ENCODE measurements around the gene ZNF385D. TPM values are rescaled to one million over a fixed set of nuclear protein-coding genes. Genes with fewer than 3 reads are reported as not detected.

Gene ZNF385D
- total and polyA plus RNA-seq, 4 donors = 0.08 to 0.50 (median 0.09) TPM

- no peak for DNase-seq (ENCODE audit: low spot score)
- no peaks in the 10 kb centered on the region for H3K36me3 ChIP-seq (ENCODE audit: control insufficient read depth in 4 of 4, insufficient read depth in 3 of 4, low read depth in 1 of 4, low read length in 3 of 4)
- H3K27me3 ChIP-seq (ENCODE audit: control insufficient read depth in 4 of 4, insufficient read depth in 4 of 4, low read length in 3 of 4) = no peaks in the 10 kb centered on the region
- no peak overlapping the region for H3K4me3 ChIP-seq (ENCODE audit: low read depth in 1 of 3, low read length in 3 of 3)
- 81% methylated on average over 6 of the region's 6 CpGs for WGBS
- no peaks in the 10 kb centered on the region for H3K9me3 ChIP-seq (ENCODE audit: control insufficient read depth in 4 of 4, low read length in 3 of 4)
- no peak for TF ChIP-seq ATF3 (IDR thresholded peaks at IDR 0.05)
- TF ChIP-seq YY1 (IDR thresholded peaks at IDR 0.05) = no peak
- TF ChIP-seq EGR1 (IDR thresholded peaks at IDR 0.05; ENCODE audit: low read depth in 2 of 2) = no peak
- no peak for TF ChIP-seq HNF4A (conservative IDR thresholded peaks at IDR 0.05)
- no peak for TF ChIP-seq RXRA (IDR thresholded peaks at IDR 0.05)
- TF ChIP-seq NR2F2 (IDR thresholded peaks at IDR 0.05) = no peak
- TF ChIP-seq RAD21 (IDR thresholded peaks at IDR 0.05) = no peak
- TF ChIP-seq SP1 (IDR thresholded peaks at IDR 0.05) = no peak
- TF ChIP-seq JUND (IDR thresholded peaks at IDR 0.05) = no peak
- H3K27ac ChIP-seq (ENCODE audit: low read depth in 1 of 2, low read length in 2 of 2) = no peak overlapping the region
- no peaks in the 10 kb centered on the region for H3K4me1 ChIP-seq (ENCODE audit: control insufficient read depth in 4 of 4, insufficient read depth in 4 of 4, low read length in 3 of 4)
- H3K9ac ChIP-seq (ENCODE audit: low read depth in 1 of 2, low read length in 2 of 2) = no peak overlapping the region
These were observed 151.1 kb downstream of the ZNF385D start for GRCh38 chr3:21599890-21600289.

- Histone ChIP-seq H3K9ac (ENCODE audit: low read depth in 1 of 2, low read length in 2 of 2) (no peak overlapping the region), H3K9me3 (ENCODE audit: control insufficient read depth in 4 of 4, low read length in 3 of 4) (no peaks in the 10 kb centered on the region), H3K36me3 (ENCODE audit: control insufficient read depth in 4 of 4, insufficient read depth in 3 of 4, low read depth in 1 of 4, low read length in 3 of 4) (no peaks in the 10 kb centered on the region), H3K27ac (ENCODE audit: low read depth in 1 of 2, low read length in 2 of 2) (no peak overlapping the region), H3K27me3 (ENCODE audit: control insufficient read depth in 4 of 4, insufficient read depth in 4 of 4, low read length in 3 of 4) (no peaks in the 10 kb centered on the region), H3K4me1 (ENCODE audit: control insufficient read depth in 4 of 4, insufficient read depth in 4 of 4, low read length in 3 of 4) (no peaks in the 10 kb centered on the region), H3K4me3 (ENCODE audit: low read depth in 1 of 3, low read length in 3 of 3) (no peak overlapping the region)
- DNase-seq (ENCODE audit: low spot score) = no peak
- TF ChIP-seq SP1 (IDR thresholded peaks at IDR 0.05) (no peak), JUND (IDR thresholded peaks at IDR 0.05) (no peak), RAD21 (IDR thresholded peaks at IDR 0.05) (no peak), RXRA (IDR thresholded peaks at IDR 0.05) (no peak), REST (IDR thresholded peaks at IDR 0.05) (no peak), GABPA (IDR thresholded peaks at IDR 0.05 in 1 of 2, conservative IDR thresholded peaks at IDR 0.05 in 1 of 2) (no peak), ATF3 (IDR thresholded peaks at IDR 0.05) (no peak), NR2F2 (IDR thresholded peaks at IDR 0.05) (no peak), CTCF (IDR thresholded peaks at IDR 0.05; ENCODE audit: low read depth, low read length, missing input control) (no peak), ZBTB33 (IDR thresholded peaks at IDR 0.05) (no peak)
- 80% methylated on average over 4 of the region's 4 CpGs for WGBS
These were observed 158.2 kb downstream of the ZNF385D start for GRCh38 chr3:21592828-21593227.

Data from liver (tissue), 9 donors.